Midbrain (tissue), 1 donor: ENCODE data around the gene LAMB2.
A peak's percentile ranks its signal among the peaks of the same experiment; 100 is the strongest.

ENCODE experiments used
- DNase-seq: peaks from one replicate; lab custom pipeline; 2025; lab: John Stamatoyannopoulos, UW

The LAMB2 gene

GRCh38 chr3:49121132-49121736, 11.6 kb downstream of the LAMB2 start:
- no peak for DNase-seq

- DNase-seq: peak; percentile 97
Measured at GRCh38 chr3:49120438-49121131, 12.3 kb downstream of the LAMB2 start, which contains the start of gene USP19. Gene USP19 (minus strand): TSS chr3:49120823. CDS start chr3:49119145, 1,678 bp downstream.

- DNase-seq: no peak
Measured at GRCh38 chr3:49120096-49120437, 12.8 kb downstream of the LAMB2 start.

- no peak for DNase-seq
Measured at GRCh38 chr3:49119439-49119838, 13.4 kb downstream of the LAMB2 start.

- no peak for DNase-seq
Measured at GRCh38 chr3:49119036-49119435, 13.8 kb downstream of the LAMB2 start.

GRCh38 chr3:49112262-49112661, 20.6 kb downstream of the LAMB2 start:
- DNase-seq: no peak

- no peak for DNase-seq
Measured at GRCh38 chr3:49111347-49111746, 21.5 kb downstream of the LAMB2 start.

GRCh38 chr3:49110780-49111179, 22.1 kb downstream of the LAMB2 start:
- no peak for DNase-seq

GRCh38 chr3:49108346-49108745, 24.5 kb downstream of the LAMB2 start:
- no peak for DNase-seq

GRCh38 chr3:49104427-49105291, 28.2 kb downstream of the LAMB2 start, which contains the start of gene QARS1:
Gene QARS1 (minus strand): TSS chr3:49104757. CDS start chr3:49104733, 24 bp downstream.
- peak; percentile 94 for DNase-seq

- no peak for DNase-seq
Measured at GRCh38 chr3:49104052-49104426, 28.8 kb downstream of the LAMB2 start.

- no peak for DNase-seq
Measured at GRCh38 chr3:49100046-49100615, 32.7 kb downstream of the LAMB2 start.

GRCh38 chr3:49098910-49099630, 33.8 kb downstream of the LAMB2 start:
- no peak for DNase-seq

- no peak for DNase-seq
Measured at GRCh38 chr3:49098429-49098828, 34.4 kb downstream of the LAMB2 start.

- peak; percentile 96 for DNase-seq
Measured at GRCh38 chr3:49093853-49094767, 38.7 kb downstream of the LAMB2 start, which contains the start of gene QRICH1. Gene QRICH1 (minus strand): TSS chr3:49094071. CDS start chr3:49077017, 17,054 bp downstream.

GRCh38 chr3:49092938-49093852, 39.7 kb downstream of the LAMB2 start:
- DNase-seq: peak; percentile 78

- no peak for DNase-seq
Measured at GRCh38 chr3:49081429-49081828, 51.4 kb downstream of the LAMB2 start.

- DNase-seq: no peak
Measured at GRCh38 chr3:49079270-49079669, 53.6 kb downstream of the LAMB2 start.

- DNase-seq: no peak
Measured at GRCh38 chr3:49076646-49077045, 56.2 kb downstream of the LAMB2 start.
